Nephron progenitor cell (in vitro differentiated cells): ENCODE results near the gene TMPO.

ENCODE experiments used
- DNase-seq: peaks from one replicate; pipeline ENCODE4 v3.0.0; 2021
- H3K27ac Mint-ChIP-seq: 2 replicates; pipeline ENCODE4 v1.8.0; 2021; ENCODE audit warnings: mild to moderate bottlenecking, moderate library complexity, mixed read lengths
- H3K27me3 Mint-ChIP-seq: 2 replicates; pipeline ENCODE4 v1.8.0; 2021; ENCODE audit warnings: mild to moderate bottlenecking, low read depth, mixed read lengths; ENCODE audit not compliant: poor library complexity
- H3K36me3 Mint-ChIP-seq: 2 replicates; pipeline ENCODE4 v1.8.0; 2021; ENCODE audit warnings: low read depth, mixed read lengths
- H3K4me1 Mint-ChIP-seq: 2 replicates; pipeline ENCODE4 v1.8.0; 2021; ENCODE audit warnings: mixed read lengths
- H3K4me3 Mint-ChIP-seq: 2 replicates; pipeline ENCODE4 v1.8.0; 2021; ENCODE audit warnings: mild to moderate bottlenecking, moderate library complexity, mixed read lengths
- H3K9me3 Mint-ChIP-seq: 2 replicates; pipeline ENCODE4 v1.8.0; 2021; ENCODE audit warnings: mild to moderate bottlenecking, moderate library complexity, mixed read lengths
- TF ChIP-seq, protein P1 (sequence below): fragments of 200-600 bp; sonication (generic); IDR thresholded peaks from 2 replicates; pipeline ENCODE4 v1.5.0; 2021; ENCODE audit warnings: antibody characterized with exemption

The TMPO gene

GRCh38 chr12:98519257-98519907 lies 4.0 kb downstream of the TMPO start:
- DNase-seq: no peak
- H3K27me3 Mint-ChIP-seq: no peaks in the 10 kb centered on the region
- H3K27ac Mint-ChIP-seq: no peak overlapping the region
- H3K9me3 Mint-ChIP-seq: no peaks in the 10 kb centered on the region
- TF ChIP-seq, protein P1, sequence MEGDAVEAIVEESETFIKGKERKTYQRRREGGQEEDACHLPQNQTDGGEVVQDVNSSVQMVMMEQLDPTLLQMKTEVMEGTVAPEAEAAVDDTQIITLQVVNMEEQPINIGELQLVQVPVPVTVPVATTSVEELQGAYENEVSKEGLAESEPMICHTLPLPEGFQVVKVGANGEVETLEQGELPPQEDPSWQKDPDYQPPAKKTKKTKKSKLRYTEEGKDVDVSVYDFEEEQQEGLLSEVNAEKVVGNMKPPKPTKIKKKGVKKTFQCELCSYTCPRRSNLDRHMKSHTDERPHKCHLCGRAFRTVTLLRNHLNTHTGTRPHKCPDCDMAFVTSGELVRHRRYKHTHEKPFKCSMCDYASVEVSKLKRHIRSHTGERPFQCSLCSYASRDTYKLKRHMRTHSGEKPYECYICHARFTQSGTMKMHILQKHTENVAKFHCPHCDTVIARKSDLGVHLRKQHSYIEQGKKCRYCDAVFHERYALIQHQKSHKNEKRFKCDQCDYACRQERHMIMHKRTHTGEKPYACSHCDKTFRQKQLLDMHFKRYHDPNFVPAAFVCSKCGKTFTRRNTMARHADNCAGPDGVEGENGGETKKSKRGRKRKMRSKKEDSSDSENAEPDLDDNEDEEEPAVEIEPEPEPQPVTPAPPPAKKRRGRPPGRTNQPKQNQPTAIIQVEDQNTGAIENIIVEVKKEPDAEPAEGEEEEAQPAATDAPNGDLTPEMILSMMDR: no peak
- H3K4me3 Mint-ChIP-seq: peak overlapping the region; percentile 62
- peaks cover 12% of the 10 kb centered on the region for H3K4me1 Mint-ChIP-seq
- H3K36me3 Mint-ChIP-seq: peaks cover 58% of the 10 kb centered on the region

GRCh38 chr12:98530068-98530467 lies 14.7 kb downstream of the TMPO start:
- Mint-ChIP-seq H3K9me3 (peaks cover 10% of the 10 kb centered on the region), H3K4me3 (no peak overlapping the region), H3K27ac (no peak overlapping the region), H3K4me1 (no peaks in the 10 kb centered on the region), H3K36me3 (peaks cover 78% of the 10 kb centered on the region), H3K27me3 (no peaks in the 10 kb centered on the region)
- TF ChIP-seq, protein P1: no peak
- no peak for DNase-seq

DNA sequence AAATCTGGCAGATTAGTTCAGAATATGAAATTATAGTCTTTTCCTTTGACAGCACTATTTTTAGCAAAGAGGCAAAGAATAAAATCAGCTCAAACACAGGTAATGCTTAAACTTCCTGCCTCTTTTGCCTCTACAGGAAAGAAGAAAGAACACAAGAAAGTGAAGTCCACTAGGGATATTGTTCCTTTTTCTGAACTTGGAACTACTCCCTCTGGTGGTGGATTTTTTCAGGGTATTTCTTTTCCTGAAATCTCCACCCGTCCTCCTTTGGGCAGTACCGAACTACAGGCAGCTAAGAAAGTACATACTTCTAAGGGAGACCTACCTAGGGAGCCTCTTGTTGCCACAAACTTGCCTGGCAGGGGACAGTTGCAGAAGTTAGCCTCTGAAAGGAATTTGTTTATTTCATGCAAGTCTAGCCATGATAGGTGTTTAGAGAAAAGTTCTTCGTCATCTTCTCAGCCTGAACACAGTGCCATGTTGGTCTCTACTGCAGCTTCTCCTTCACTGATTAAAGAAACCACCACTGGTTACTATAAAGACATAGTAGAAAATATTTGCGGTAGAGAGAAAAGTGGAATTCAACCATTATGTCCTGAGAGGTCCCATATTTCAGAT lies 17.4 kb downstream of the TMPO start:
- DNase-seq: no peak
- Mint-ChIP-seq H3K36me3 (peaks cover 79% of the 10 kb centered on the region), H3K9me3 (no peaks in the 10 kb centered on the region), H3K27me3 (no peaks in the 10 kb centered on the region), H3K4me3 (no peak overlapping the region), H3K4me1 (no peaks in the 10 kb centered on the region), H3K27ac (no peak overlapping the region)
- TF ChIP-seq, protein P1: peak; percentile 51

- H3K4me3 Mint-ChIP-seq: no peak overlapping the region
- H3K27ac Mint-ChIP-seq: no peak overlapping the region
- no peak for DNase-seq
- H3K27me3 Mint-ChIP-seq: no peaks in the 10 kb centered on the region
- peaks cover 79% of the 10 kb centered on the region for H3K36me3 Mint-ChIP-seq
- no peaks in the 10 kb centered on the region for H3K9me3 Mint-ChIP-seq
- H3K4me1 Mint-ChIP-seq: no peaks in the 10 kb centered on the region
- TF ChIP-seq, protein P1: no peak
Observed at GRCh38 chr12:98533723-98534251, 18.4 kb downstream of the TMPO start.

- Mint-ChIP-seq H3K9me3 (no peaks in the 10 kb centered on the region), H3K27me3 (no peaks in the 10 kb centered on the region), H3K4me1 (no peaks in the 10 kb centered on the region), H3K36me3 (peaks cover 78% of the 10 kb centered on the region), H3K27ac (peak overlapping the region; percentile 83), H3K4me3 (no peak overlapping the region)
- no peak for DNase-seq
- TF ChIP-seq, protein P1: no peak
Observed at GRCh38 chr12:98538031-98538430, 22.6 kb downstream of the TMPO start.
